IPS DF 4.7 (cell line): Measurements from ENCODE around the gene KDM4C.

Experiments used
- DNase-seq: peaks from one replicate; pipeline ENCODE4 v3.0.0-alpha.2; 2013; ENCODE audit warnings: low spot score; ENCODE audit errors: extremely low read depth

Gene KDM4C

GRCh38 chr9:7033076-7034045, 275.6 kb downstream of the KDM4C start:
- no peak for DNase-seq

- DNase-seq = no peak
Observed at GRCh38 chr9:7037176-7037575, 279.4 kb downstream of the KDM4C start.

- DNase-seq = no peak
Observed at GRCh38 chr9:7042124-7042523, 284.4 kb downstream of the KDM4C start.

- DNase-seq = no peak
Observed at GRCh38 chr9:7045361-7045760, 287.6 kb downstream of the KDM4C start.

GRCh38 chr9:7051711-7052110, 293.9 kb downstream of the KDM4C start:
- DNase-seq = no peak

GRCh38 chr9:7053903-7054302, 296.1 kb downstream of the KDM4C start:
- no peak for DNase-seq

GRCh38 chr9:7055171-7055903, 297.6 kb downstream of the KDM4C start:
- no peak for DNase-seq

- no peak for DNase-seq
Observed at GRCh38 chr9:7056254-7056653, 298.5 kb downstream of the KDM4C start.

- DNase-seq = no peak
Observed at GRCh38 chr9:7058473-7058872, 300.7 kb downstream of the KDM4C start.

- no peak for DNase-seq
Observed at GRCh38 chr9:7067169-7067568, 309.4 kb downstream of the KDM4C start.

- no peak for DNase-seq
Observed at GRCh38 chr9:7071916-7072315, 314.1 kb downstream of the KDM4C start.

GRCh38 chr9:7073706-7074105, 315.9 kb downstream of the KDM4C start:
- no peak for DNase-seq

- no peak for DNase-seq
Observed at GRCh38 chr9:7075154-7075553, 317.4 kb downstream of the KDM4C start.

GRCh38 chr9:7079051-7079450, 321.3 kb downstream of the KDM4C start:
- no peak for DNase-seq

GRCh38 chr9:7081065-7081600, 323.4 kb downstream of the KDM4C start:
- DNase-seq = no peak

- no peak for DNase-seq
Observed at GRCh38 chr9:7083192-7083591, 325.4 kb downstream of the KDM4C start.

GRCh38 chr9:7085357-7085756, 327.6 kb downstream of the KDM4C start:
- no peak for DNase-seq

GRCh38 chr9:7086389-7086788, 328.6 kb downstream of the KDM4C start:
- no peak for DNase-seq

- no peak for DNase-seq
Observed at GRCh38 chr9:7088611-7089010, 330.8 kb downstream of the KDM4C start.

GRCh38 chr9:7089406-7090193, 331.8 kb downstream of the KDM4C start:
- DNase-seq = no peak

- DNase-seq = no peak
Observed at GRCh38 chr9:7093040-7093439, 335.3 kb downstream of the KDM4C start.
